HEK293 (cell line): ENCODE results near the gene MTUS2.
A peak's percentile ranks its signal among the peaks of the same experiment; 100 is the strongest.

Source experiments
- CTCF ChIA-PET: fragments of 350-600 bp; formaldehyde crosslinking; extraction: SDS; loops from one replicate; lab custom pipeline; 2021; ENCODE audit warnings: antibody characterized with exemption; lab: Yijun Ruan, JAX
- POLR2A ChIA-PET: fragments of 300-600 bp; formaldehyde crosslinking; extraction: SDS; loops from one replicate; lab custom pipeline; 2020; ENCODE audit warnings: antibody characterized with exemption, inconsistent platforms; lab: Yijun Ruan, JAX
- H3K27ac ChIP-seq: fragments of 200-500 bp; sonication (Bioruptor generic); 2 replicates; pipeline ENCODE4 v1.5.1; 2014; ENCODE audit warnings: low read depth, low read length, control low read depth, inconsistent platforms; ENCODE audit errors: extremely low read depth
- H3K36me3 ChIP-seq, 2 experiments: fragments of 200-500 bp in 1 of 2; sonication (Bioruptor generic) in 1 of 2; 1 replicate in 1 of 2; 2 replicates in 1 of 2; pipeline ENCODE4 v1.5.1; 2014 to 2017; ENCODE audit warnings: inconsistent platforms in 2 of 2, low read length in 2 of 2; ENCODE audit not compliant: control insufficient read depth in 2 of 2, insufficient read depth in 1 of 2
- H3K4me1 ChIP-seq: fragments of 200-500 bp; sonication (Bioruptor generic); 2 replicates; pipeline ENCODE4 v1.5.1; 2014; ENCODE audit warnings: mild to moderate bottlenecking, low read length, inconsistent platforms; ENCODE audit not compliant: control insufficient read depth, insufficient read depth
- H3K4me3 ChIP-seq: 2 replicates; pipeline ENCODE4 v1.5.1; 2011; ENCODE audit warnings: low read depth, mild to moderate bottlenecking, control low read depth, low read length, moderate library complexity
- H3K9me3 ChIP-seq: fragments of 200-500 bp; sonication (Bioruptor generic); 2 replicates; pipeline ENCODE4 v1.5.1; 2014; ENCODE audit warnings: low read depth, low read length, inconsistent platforms; ENCODE audit not compliant: control insufficient read depth, insufficient read depth
- BCL11A ChIP-seq: fragments of 450-650 bp; formaldehyde crosslinking; IDR thresholded peaks from 2 replicates; pipeline ENCODE4 v1.5.1; 2016; ENCODE audit warnings: low read depth, missing biosample characterization, missing genetic modification characterization
- EGR2 ChIP-seq: fragments of 450-650 bp; formaldehyde crosslinking; IDR thresholded peaks from 2 replicates; pipeline ENCODE4 v1.5.1; 2016; ENCODE audit warnings: low read depth, missing biosample characterization, missing genetic modification characterization
- KLF16 ChIP-seq: fragments of 450-650 bp; formaldehyde crosslinking; IDR thresholded peaks from 2 replicates; pipeline ENCODE4 v1.5.1; 2017; ENCODE audit warnings: missing biosample characterization, missing genetic modification characterization
- PRDM1 ChIP-seq: fragments of 450-650 bp; formaldehyde crosslinking; IDR thresholded peaks from 2 replicates; pipeline ENCODE4; 2016; ENCODE audit warnings: missing biosample characterization, missing genetic modification characterization
- PRDM4 ChIP-seq: fragments of 450-650 bp; formaldehyde crosslinking; IDR thresholded peaks from 2 replicates; pipeline ENCODE4 v1.5.1; 2017; ENCODE audit warnings: missing biosample characterization, missing genetic modification characterization
- RBAK ChIP-seq: fragments of 450-650 bp; formaldehyde crosslinking; IDR thresholded peaks from 2 replicates; pipeline ENCODE4 v1.5.1; 2016; ENCODE audit warnings: missing biosample characterization, missing genetic modification characterization
- WT1 ChIP-seq: fragments of 450-650 bp; formaldehyde crosslinking; IDR thresholded peaks from 2 replicates; pipeline ENCODE4 v1.5.1; 2016; ENCODE audit warnings: missing biosample characterization, missing genetic modification characterization
- YY2 ChIP-seq: fragments of 450-650 bp; formaldehyde crosslinking; IDR thresholded peaks from 2 replicates; pipeline ENCODE4 v1.5.1; 2016; ENCODE audit warnings: missing biosample characterization, missing genetic modification characterization
- ZBTB10 ChIP-seq: fragments of 450-650 bp; formaldehyde crosslinking; IDR thresholded peaks from 2 replicates; pipeline ENCODE4 v1.5.1; 2016; ENCODE audit warnings: missing biosample characterization, missing genetic modification characterization
- ZBTB17 ChIP-seq: fragments of 450-650 bp; formaldehyde crosslinking; IDR thresholded peaks from 2 replicates; pipeline ENCODE4 v1.5.1; 2016; ENCODE audit warnings: missing biosample characterization, missing genetic modification characterization
- ZNF112 ChIP-seq: fragments of 450-650 bp; formaldehyde crosslinking; IDR thresholded peaks from 2 replicates; pipeline ENCODE4 v1.5.0; 2017; ENCODE audit warnings: missing biosample characterization, missing genetic modification characterization
- ZNF169 ChIP-seq: fragments of 450-650 bp; formaldehyde crosslinking; IDR thresholded peaks from 2 replicates; pipeline ENCODE4 v1.5.1; 2016; ENCODE audit warnings: missing biosample characterization, missing genetic modification characterization
- ZNF202 ChIP-seq: fragments of 450-650 bp; formaldehyde crosslinking; IDR thresholded peaks from 2 replicates; pipeline ENCODE4 v1.5.1; 2016; ENCODE audit warnings: missing biosample characterization, missing genetic modification characterization, borderline replicate concordance
- ZNF211 ChIP-seq: fragments of 450-650 bp; formaldehyde crosslinking; IDR thresholded peaks from 2 replicates; pipeline ENCODE4 v1.5.1; 2016; ENCODE audit warnings: low read depth, missing biosample characterization, missing genetic modification characterization
- ZNF214 ChIP-seq: fragments of 450-650 bp; formaldehyde crosslinking; IDR thresholded peaks from 2 replicates; pipeline ENCODE4 v1.5.1; 2017; ENCODE audit warnings: missing biosample characterization, mild to moderate bottlenecking, missing genetic modification characterization, borderline replicate concordance
- ZNF239 ChIP-seq: fragments of 450-650 bp; formaldehyde crosslinking; IDR thresholded peaks from 2 replicates; pipeline ENCODE4 v1.5.1; 2016; ENCODE audit warnings: missing biosample characterization, missing genetic modification characterization
- ZNF366 ChIP-seq: fragments of 450-650 bp; formaldehyde crosslinking; conservative IDR thresholded peaks from 2 replicates; pipeline ENCODE4 v1.5.1; 2016; ENCODE audit warnings: missing biosample characterization, missing genetic modification characterization
- ZNF426 ChIP-seq: fragments of 450-650 bp; formaldehyde crosslinking; IDR thresholded peaks from 2 replicates; pipeline ENCODE4 v1.5.1; 2017; ENCODE audit warnings: missing biosample characterization, missing genetic modification characterization, mild to moderate bottlenecking, inconsistent platforms, moderate library complexity
- ZNF433 ChIP-seq: fragments of 450-650 bp; formaldehyde crosslinking; IDR thresholded peaks from 2 replicates; pipeline ENCODE4 v1.5.1; 2016; ENCODE audit warnings: missing biosample characterization, missing genetic modification characterization, low read depth
- ZNF488 ChIP-seq: fragments of 450-650 bp; formaldehyde crosslinking; IDR thresholded peaks from 2 replicates; pipeline ENCODE4 v1.5.1; 2016; ENCODE audit warnings: missing biosample characterization, missing genetic modification characterization
- ZNF561 ChIP-seq: fragments of 450-650 bp; IDR thresholded peaks from 2 replicates; pipeline ENCODE4 v1.5.1; 2018; ENCODE audit warnings: missing biosample characterization, missing genetic modification characterization, borderline replicate concordance
- ZNF610 ChIP-seq: fragments of 450-650 bp; formaldehyde crosslinking; IDR thresholded peaks from 2 replicates; pipeline ENCODE4 v1.5.1; 2016; ENCODE audit warnings: missing biosample characterization, missing genetic modification characterization, borderline replicate concordance
- ZNF623 ChIP-seq: fragments of 450-650 bp; formaldehyde crosslinking; IDR thresholded peaks from 2 replicates; pipeline ENCODE4 v1.5.1; 2016; ENCODE audit warnings: missing biosample characterization, missing genetic modification characterization
- ZNF654 ChIP-seq: fragments of 450-650 bp; formaldehyde crosslinking; IDR thresholded peaks from 2 replicates; pipeline ENCODE4 v1.5.1; 2016; ENCODE audit warnings: low read depth, missing biosample characterization, missing genetic modification characterization
- ZNF658 ChIP-seq: fragments of 450-650 bp; formaldehyde crosslinking; IDR thresholded peaks from 2 replicates; pipeline ENCODE4; 2016; ENCODE audit warnings: missing biosample characterization, missing genetic modification characterization
- ZNF768 ChIP-seq: fragments of 450-650 bp; formaldehyde crosslinking; IDR thresholded peaks from 2 replicates; pipeline ENCODE4 v1.5.1; 2018; ENCODE audit warnings: missing biosample characterization, mild to moderate bottlenecking, missing genetic modification characterization
- ZNF843 ChIP-seq: fragments of 450-650 bp; formaldehyde crosslinking; IDR thresholded peaks from 2 replicates; pipeline ENCODE4 v1.5.1; 2016; ENCODE audit warnings: missing biosample characterization, missing genetic modification characterization
- ZSCAN23 ChIP-seq: fragments of 450-650 bp; formaldehyde crosslinking; IDR thresholded peaks from 2 replicates; pipeline ENCODE4 v1.5.1; 2016; ENCODE audit warnings: missing biosample characterization, missing genetic modification characterization

The MTUS2 gene

GRCh38 chr13:29543230-29544215, 723.4 kb downstream of the MTUS2 start (continued):
- no peak for TF ChIP-seq ZNF610
- TF ChIP-seq ZNF488 (tag by site-specific recombination): no peak
- TF ChIP-seq ZNF623 (tag by site-specific recombination): no peak
- TF ChIP-seq ZNF433 (tag by site-specific recombination): no peak
- no peak for TF ChIP-seq WT1 (tag by site-specific recombination)
- peak; percentile 64 for TF ChIP-seq EGR2
- TF ChIP-seq ZNF202 (tag by site-specific recombination): no peak
- no peak for TF ChIP-seq ZNF658
- no peak for TF ChIP-seq BCL11A
- TF ChIP-seq ZNF561 (tag by site-specific recombination): no peak
- TF ChIP-seq PRDM1 (tag by site-specific recombination): no peak
- no peak for TF ChIP-seq ZSCAN23 (tag by site-specific recombination)
- TF ChIP-seq ZNF112 (tag by site-specific recombination): no peak
- no peak for TF ChIP-seq ZNF768 (tag by site-specific recombination)
- TF ChIP-seq, all 188 proteins: peak for 4

- Histone ChIP-seq H3K4me1 (peaks cover 5% of the 10 kb centered on the region), H3K36me3 (peaks cover 0 to 27% of the 10 kb centered on the region in 2 experiments; a peak in 2 of 3 replicates), H3K27ac (no peak overlapping the region), H3K4me3 (no peak overlapping the region), H3K9me3 (no peaks in the 10 kb centered on the region)
- ChIA-PET POLR2A (no interaction called here), CTCF (interaction anchor here (0.7 to 1.7 kb wide), 2 partner anchors 19 to 705 kb away, joined by 3 to 4 read pairs; no protein-coding TSS in a partner anchor)
- TF ChIP-seq ZNF366 (tag by site-specific recombination) (no peak), ZNF211 (no peak), YY2 (no peak), ZBTB17 (tag by site-specific recombination) (no peak), PRDM4 (no peak), ZBTB10 (tag by site-specific recombination) (no peak), ZNF214 (tag by site-specific recombination) (no peak), ZNF169 (tag by site-specific recombination) (no peak), ZNF426 (no peak), RBAK (tag by site-specific recombination) (no peak), ZNF658 (no peak), ZNF843 (tag by site-specific recombination) (no peak), KLF16 (no peak), ZNF239 (tag by site-specific recombination) (no peak), ZNF654 (tag by site-specific recombination) (no peak)
Observed at GRCh38 chr13:29545988-29546387, 725.8 kb downstream of the MTUS2 start.
